DOHH2 (cell line): Measurements from ENCODE around the gene TCHP.
A peak's percentile ranks its signal among the peaks of the same experiment; 100 is the strongest.

ENCODE experiments used
- H3F3A ChIP-seq: fragments of 200-600 bp; sonication (generic), shearing (Covaris generic); 2 replicates; pipeline ENCODE4 v1.6.0; 2016; ENCODE audit warnings: antibody characterized with exemption, mild to moderate bottlenecking; ENCODE audit not compliant: control insufficient read depth, insufficient read depth
- H3K27ac ChIP-seq: fragments of 200-600 bp; sonication (generic); 2 replicates; pipeline ENCODE4 v1.5.1; 2014; ENCODE audit warnings: low read depth, mild to moderate bottlenecking, low read length, moderate library complexity
- H3K27me3 ChIP-seq: fragments of 200-600 bp; sonication (generic); 2 replicates; pipeline ENCODE4 v1.6.1; 2014; ENCODE audit warnings: mild to moderate bottlenecking, low read length, mixed read lengths; ENCODE audit not compliant: control insufficient read depth
- H3K36me3 ChIP-seq: fragments of 200-600 bp; sonication (generic); 2 replicates; pipeline ENCODE4 v1.6.1; 2014; ENCODE audit warnings: mild to moderate bottlenecking, low read length, moderate library complexity, mixed read lengths; ENCODE audit not compliant: control insufficient read depth
- H3K4me1 ChIP-seq: fragments of 200-600 bp; sonication (generic); 2 replicates; pipeline ENCODE4 v1.6.1; 2014; ENCODE audit warnings: mild to moderate bottlenecking, low read length, mixed read lengths; ENCODE audit not compliant: control insufficient read depth
- H3K4me2 ChIP-seq: fragments of 200-600 bp; sonication (generic); 2 replicates; pipeline ENCODE4 v1.6.0; 2014; ENCODE audit warnings: mild to moderate bottlenecking, low read length, moderate library complexity
- H3K4me3 ChIP-seq: fragments of 200-600 bp; sonication (generic); 2 replicates; pipeline ENCODE4 v1.5.1; 2014; ENCODE audit warnings: mild to moderate bottlenecking, low read length, mixed read lengths
- H3K79me2 ChIP-seq: fragments of 200-600 bp; sonication (generic); 2 replicates; pipeline ENCODE4 v1.6.1; 2014; ENCODE audit warnings: mild to moderate bottlenecking, low read length, mixed read lengths; ENCODE audit not compliant: control insufficient read depth
- H3K9me2 ChIP-seq: fragments of 200-600 bp; sonication (generic); replicated peaks from 2 replicates; pipeline ENCODE4 v1.6.1; 2014; ENCODE audit warnings: mild to moderate bottlenecking, low read length, mixed read lengths; ENCODE audit not compliant: control insufficient read depth
- H3K9me3 ChIP-seq: fragments of 200-600 bp; sonication (generic); 2 replicates; pipeline ENCODE4 v1.6.1; 2014; ENCODE audit warnings: antibody characterized with exemption, low read length, mixed read lengths; ENCODE audit not compliant: control insufficient read depth, insufficient read depth
- H4K20me1 ChIP-seq: fragments of 200-600 bp; sonication (generic); 2 replicates; pipeline ENCODE4 v1.6.0; 2014; ENCODE audit warnings: low read depth, mild to moderate bottlenecking, antibody characterized with exemption, low read length, moderate library complexity; ENCODE audit not compliant: control insufficient read depth, insufficient read depth
- EZH2phosphoT487 ChIP-seq: fragments of 200-600 bp; sonication (generic); IDR thresholded peaks from 2 replicates; pipeline ENCODE4 v1.6.1; 2017; ENCODE audit warnings: borderline replicate concordance, mild to moderate bottlenecking, antibody characterized with exemption, low read length, moderate library complexity, mixed read lengths
- TF ChIP-seq, protein P1 (sequence below): fragments of 200-600 bp; sonication (generic); IDR thresholded peaks from one replicate; pipeline ENCODE4 v1.5.1; 2014; ENCODE audit warnings: antibody characterized with exemption, mild to moderate bottlenecking, low read depth, low read length; ENCODE audit not compliant: poor library complexity, severe bottlenecking

TCHP gene

GRCh38 chr12:109875572-109876131, 24.4 kb upstream of the TCHP start:
- Histone ChIP-seq H3K4me3 (0 out of 2 replicates have a peak overlapping the region, but pooled peaks have one; percentile 22), H3K9me2 (no peaks in the 10 kb centered on the region), H4K20me1 (no peaks in the 10 kb centered on the region), H3K4me2 (peak overlapping the region; percentile 40), H3K27ac (no peak overlapping the region), H3K36me3 (no peaks in the 10 kb centered on the region), H3K9me3 (no peaks in the 10 kb centered on the region), H3F3A (no peaks in the 10 kb centered on the region), H3K27me3 (no peaks in the 10 kb centered on the region), H3K79me2 (peaks cover 14% of the 10 kb centered on the region), H3K4me1 (peaks cover 50% of the 10 kb centered on the region)
- TF ChIP-seq, protein P1, sequence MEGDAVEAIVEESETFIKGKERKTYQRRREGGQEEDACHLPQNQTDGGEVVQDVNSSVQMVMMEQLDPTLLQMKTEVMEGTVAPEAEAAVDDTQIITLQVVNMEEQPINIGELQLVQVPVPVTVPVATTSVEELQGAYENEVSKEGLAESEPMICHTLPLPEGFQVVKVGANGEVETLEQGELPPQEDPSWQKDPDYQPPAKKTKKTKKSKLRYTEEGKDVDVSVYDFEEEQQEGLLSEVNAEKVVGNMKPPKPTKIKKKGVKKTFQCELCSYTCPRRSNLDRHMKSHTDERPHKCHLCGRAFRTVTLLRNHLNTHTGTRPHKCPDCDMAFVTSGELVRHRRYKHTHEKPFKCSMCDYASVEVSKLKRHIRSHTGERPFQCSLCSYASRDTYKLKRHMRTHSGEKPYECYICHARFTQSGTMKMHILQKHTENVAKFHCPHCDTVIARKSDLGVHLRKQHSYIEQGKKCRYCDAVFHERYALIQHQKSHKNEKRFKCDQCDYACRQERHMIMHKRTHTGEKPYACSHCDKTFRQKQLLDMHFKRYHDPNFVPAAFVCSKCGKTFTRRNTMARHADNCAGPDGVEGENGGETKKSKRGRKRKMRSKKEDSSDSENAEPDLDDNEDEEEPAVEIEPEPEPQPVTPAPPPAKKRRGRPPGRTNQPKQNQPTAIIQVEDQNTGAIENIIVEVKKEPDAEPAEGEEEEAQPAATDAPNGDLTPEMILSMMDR = no peak
- TF ChIP-seq EZH2phosphoT487 = no peak

DNA sequence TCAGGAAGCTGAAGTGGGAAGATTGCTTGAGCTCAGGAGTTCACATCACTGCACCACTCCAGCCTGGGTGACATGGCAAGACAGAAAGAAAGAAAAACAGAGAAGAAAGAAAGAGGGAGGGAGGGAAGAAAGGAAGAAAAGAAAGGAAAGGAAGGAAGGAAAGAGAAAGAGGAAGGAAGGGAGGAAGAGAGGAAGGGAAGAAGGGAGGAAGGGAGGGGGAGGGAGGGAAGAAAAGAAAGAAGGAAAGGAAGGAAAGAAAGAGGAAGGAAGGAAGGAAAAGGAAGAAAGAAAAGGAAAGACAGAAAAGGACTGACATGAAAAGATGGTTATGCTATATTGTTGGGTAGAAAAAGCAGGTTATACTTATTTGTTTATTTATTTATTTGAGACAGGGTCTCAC, 23.7 kb upstream of the TCHP start:
- Histone ChIP-seq H3K36me3 (no peaks in the 10 kb centered on the region), H4K20me1 (no peaks in the 10 kb centered on the region), H3K4me2 (peak overlapping the region; percentile 40), H3F3A (no peaks in the 10 kb centered on the region), H3K9me3 (no peaks in the 10 kb centered on the region), H3K27ac (no peak overlapping the region), H3K4me1 (peaks cover 57% of the 10 kb centered on the region), H3K9me2 (no peaks in the 10 kb centered on the region), H3K79me2 (peaks cover 14% of the 10 kb centered on the region), H3K4me3 (peak overlapping the region; percentile 22; the same call in 1 of the 2 replicates), H3K27me3 (peaks cover 2% of the 10 kb centered on the region; the same call in 1 of the 2 replicates)
- no peak for TF ChIP-seq EZH2phosphoT487
- TF ChIP-seq, protein P1 = no peak

DNA sequence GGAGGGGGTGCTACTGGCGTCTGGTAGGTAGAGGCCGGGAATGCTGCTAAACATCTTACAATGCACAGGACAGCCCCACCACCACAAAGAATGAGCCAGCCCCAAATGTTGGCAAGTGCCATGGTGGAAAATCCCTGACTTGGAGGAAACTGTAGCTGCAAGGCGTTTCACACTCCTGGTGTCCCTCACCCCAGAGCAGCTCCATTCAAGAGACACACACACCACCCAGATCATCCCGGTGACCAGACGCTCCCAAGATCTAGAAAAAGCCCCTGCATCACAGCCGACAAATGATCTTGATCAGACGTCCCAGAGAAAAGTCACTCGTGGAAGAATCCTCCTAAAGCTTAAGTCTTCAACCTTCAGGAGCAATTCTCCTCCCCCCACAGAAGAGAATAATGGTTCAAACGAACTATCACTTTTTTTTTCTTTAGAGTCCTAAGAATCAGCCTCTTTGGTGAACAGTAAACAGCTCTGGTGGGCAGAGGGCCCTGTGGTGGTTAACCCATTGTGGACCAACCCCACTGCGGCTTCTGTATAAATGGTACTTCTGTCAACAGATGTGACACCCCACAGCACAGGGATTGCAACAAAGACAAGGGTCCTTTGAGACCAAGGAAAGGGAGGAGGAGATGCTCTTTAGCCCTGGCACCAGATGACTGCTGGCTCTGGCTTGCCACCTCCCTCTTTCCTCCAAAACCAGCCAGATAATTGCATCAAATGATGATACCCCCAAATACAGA, 22.4 kb upstream of the TCHP start:
- Histone ChIP-seq H3K79me2 (peaks cover 14% of the 10 kb centered on the region), H3F3A (no peaks in the 10 kb centered on the region), H3K4me3 (no peak overlapping the region), H3K36me3 (no peaks in the 10 kb centered on the region), H3K9me2 (no peaks in the 10 kb centered on the region), H3K4me2 (no peak overlapping the region), H3K27me3 (peaks cover 2% of the 10 kb centered on the region; the same call in 1 of the 2 replicates), H4K20me1 (no peaks in the 10 kb centered on the region), H3K4me1 (peaks cover 57% of the 10 kb centered on the region), H3K27ac (no peak overlapping the region), H3K9me3 (no peaks in the 10 kb centered on the region)
- no peak for TF ChIP-seq EZH2phosphoT487
- TF ChIP-seq, protein P1 = no peak
